ENCODE data around the gene ISLR.
A peak's percentile ranks its signal among the peaks of the same experiment; 100 is the strongest.

The ISLR gene

GRCh38 chr15:74193905-74194304 is 20.4 kb downstream of the ISLR start:
- no peak for DNase-seq (ENCODE audit: low spot score)

DNA sequence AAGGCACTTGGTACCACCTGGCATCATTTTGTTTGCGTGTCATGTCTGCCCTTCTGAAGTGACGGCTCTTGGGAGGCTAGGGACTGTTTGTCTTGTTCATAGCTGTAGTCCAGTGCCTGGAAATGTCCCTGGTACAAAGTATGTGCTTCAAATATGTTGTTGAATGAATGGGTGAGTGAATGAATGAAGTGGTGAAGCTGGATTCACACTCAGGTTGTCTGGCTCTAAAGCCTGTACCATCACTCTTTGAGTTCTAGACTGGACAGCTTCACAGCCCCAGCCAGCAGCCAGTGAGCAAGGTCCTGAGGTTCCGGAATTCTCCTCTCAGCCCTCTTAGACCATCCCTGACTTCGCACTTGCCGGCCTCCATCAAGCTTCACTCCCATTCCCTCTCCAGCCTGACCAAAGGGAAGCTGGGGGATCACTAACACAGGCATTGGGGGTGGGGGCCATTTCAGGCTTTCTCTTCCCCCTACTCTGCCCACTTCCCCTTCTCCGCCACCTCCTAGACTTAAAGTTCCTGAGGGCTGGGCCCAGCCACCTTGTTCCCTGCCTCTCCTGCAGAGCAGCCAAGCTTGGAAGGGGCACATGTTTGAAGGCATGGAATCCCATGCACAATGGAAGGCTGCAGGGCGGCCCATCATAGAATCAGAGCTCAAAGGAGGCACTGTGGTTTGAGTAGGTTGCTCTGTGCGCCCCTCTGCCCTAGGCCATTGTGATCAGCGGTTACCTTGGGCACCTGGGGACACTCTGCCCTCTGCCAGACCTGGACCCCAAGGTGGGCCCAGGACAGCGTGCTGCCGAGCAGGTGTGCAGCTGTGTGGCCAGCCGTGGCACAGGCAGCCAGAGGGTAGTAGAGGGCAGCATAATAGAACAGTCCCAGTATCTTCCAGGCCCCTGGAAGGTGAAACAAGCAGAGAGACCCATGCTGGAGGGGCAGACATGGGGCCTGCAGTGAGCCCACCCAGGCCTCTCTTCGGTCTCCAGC is 21.4 kb downstream of the ISLR start:
- DNase-seq (ENCODE audit: low spot score) = no peak

GRCh38 chr15:74196175-74196574 is 22.7 kb downstream of the ISLR start:
- DNase-seq (ENCODE audit: low spot score) = peak; percentile 88

- no peak for DNase-seq (ENCODE audit: low spot score)
These were observed 23.9 kb downstream of the ISLR start for GRCh38 chr15:74197176-74197965.

- no peak for DNase-seq (ENCODE audit: low spot score)
These were observed 25.8 kb downstream of the ISLR start for GRCh38 chr15:74199297-74199652.

GRCh38 chr15:74200412-74200815 is 26.9 kb downstream of the ISLR start:
- peak; percentile 74 for DNase-seq (ENCODE audit: low spot score)

- no peak for DNase-seq (ENCODE audit: low spot score)
These were observed 27.4 kb downstream of the ISLR start for GRCh38 chr15:74200871-74201419.

DNA sequence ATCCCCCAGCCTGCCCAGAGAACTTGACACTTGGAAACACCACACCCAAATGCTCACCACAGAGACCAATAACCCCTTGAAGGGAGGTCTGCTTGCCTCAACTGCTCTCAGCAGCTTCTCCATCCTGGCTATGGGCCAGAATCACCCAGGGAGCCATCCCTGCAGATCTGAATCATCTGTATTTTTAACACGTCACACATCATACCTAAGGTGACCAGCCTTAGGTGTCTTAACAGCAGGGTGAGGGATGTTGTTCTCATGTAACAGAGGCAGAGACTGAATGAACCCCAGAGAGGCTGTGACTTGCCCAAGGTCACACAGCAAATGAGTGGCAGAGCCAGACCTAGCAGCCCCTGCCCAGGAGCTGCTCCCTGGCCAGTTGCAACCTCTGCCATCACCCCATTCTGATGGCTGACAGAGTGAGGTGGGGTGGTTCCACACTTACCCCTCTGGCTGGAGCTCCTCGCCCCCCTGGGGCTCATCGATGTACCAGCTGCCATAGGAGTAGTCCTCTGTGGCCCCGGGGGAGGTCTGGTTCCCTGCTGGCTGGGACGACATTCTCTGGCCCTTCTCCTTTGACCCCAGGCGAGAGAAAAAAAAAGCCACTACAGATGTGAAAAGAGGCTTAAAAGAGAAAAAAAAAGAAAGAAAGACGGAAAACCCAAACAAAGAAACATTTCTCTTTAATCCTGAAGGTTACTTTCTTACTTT is 28.4 kb downstream of the ISLR start:
- DNase-seq (ENCODE audit: low spot score) = no peak

GRCh38 chr15:74202452-74203401 is 29.2 kb downstream of the ISLR start, which contains the start of gene STRA6:
STRA6 (minus strand) TSS chr15:74202787; CDS start chr15:74202267, 520 bp downstream.
- DNase-seq (ENCODE audit: low spot score) = no peak

DNA sequence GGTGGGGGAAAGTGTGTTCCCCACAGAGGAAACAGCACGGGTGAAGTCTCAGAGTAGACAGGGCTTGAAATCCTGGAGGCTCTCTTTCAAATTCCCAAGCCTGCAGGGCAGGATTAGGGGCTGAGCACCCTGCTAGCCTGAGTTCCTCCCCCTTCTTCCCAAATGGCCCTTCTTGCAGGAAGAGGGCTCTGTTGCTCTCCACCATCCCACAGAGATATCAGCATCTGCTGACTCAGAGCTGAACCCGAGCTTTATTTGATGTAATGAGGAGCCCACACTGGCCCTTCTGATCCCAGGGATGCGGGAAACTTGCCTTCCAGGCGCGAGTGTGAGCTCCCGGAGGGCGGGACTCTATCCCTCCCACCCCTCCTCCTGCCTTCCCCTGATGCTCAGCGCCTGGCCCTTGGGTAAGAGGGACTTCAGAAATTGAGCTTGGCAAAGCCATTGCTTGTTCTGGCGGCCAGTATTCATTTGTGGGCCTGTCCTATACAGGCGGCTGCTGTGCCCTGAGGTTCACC is 30.5 kb downstream of the ISLR start:
- DNase-seq (ENCODE audit: low spot score) = no peak

DNA sequence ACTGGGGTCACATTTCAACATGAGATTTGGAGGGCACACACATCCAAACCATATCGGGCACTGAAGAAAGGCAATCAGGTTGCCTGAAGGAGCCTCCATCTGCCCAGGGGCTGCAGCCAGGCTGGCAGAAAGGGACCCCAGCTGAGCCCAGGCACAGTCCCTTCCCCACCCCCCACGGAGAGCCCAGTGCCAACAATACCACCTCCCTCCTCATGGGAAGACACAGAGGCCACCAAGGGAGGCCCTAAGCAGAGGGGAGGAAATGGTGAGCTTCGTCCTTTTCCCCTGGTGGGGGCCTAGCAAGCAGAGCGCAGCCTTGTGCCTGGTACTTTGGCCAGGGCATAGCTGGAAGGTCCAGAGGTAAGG is 32.1 kb downstream of the ISLR start:
- no peak for DNase-seq (ENCODE audit: low spot score)

DNA sequence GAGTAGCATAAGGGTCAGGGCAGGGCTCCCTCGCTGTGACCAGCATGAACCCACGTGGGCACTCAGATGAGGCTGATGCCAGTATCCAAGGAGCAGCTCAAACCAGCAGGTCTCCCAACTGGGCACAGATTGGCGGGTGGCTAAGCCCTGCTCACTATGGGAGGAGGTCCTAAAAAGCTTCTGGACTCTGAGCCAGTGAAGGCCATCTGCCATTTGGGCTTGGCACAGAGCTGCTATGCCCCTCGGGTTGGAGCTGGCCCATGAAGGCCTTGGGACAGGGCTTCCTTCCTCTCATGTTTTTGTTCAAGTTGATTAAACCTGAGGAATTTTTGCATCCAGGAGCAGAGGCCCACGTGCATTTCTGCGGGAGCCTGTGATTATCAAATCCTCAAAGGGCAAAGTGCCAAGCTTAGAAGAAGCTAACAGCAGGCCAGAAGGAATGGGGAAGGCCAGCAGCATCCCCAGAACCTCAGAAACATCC is 33.3 kb downstream of the ISLR start:
- DNase-seq (ENCODE audit: low spot score) = no peak

DNA sequence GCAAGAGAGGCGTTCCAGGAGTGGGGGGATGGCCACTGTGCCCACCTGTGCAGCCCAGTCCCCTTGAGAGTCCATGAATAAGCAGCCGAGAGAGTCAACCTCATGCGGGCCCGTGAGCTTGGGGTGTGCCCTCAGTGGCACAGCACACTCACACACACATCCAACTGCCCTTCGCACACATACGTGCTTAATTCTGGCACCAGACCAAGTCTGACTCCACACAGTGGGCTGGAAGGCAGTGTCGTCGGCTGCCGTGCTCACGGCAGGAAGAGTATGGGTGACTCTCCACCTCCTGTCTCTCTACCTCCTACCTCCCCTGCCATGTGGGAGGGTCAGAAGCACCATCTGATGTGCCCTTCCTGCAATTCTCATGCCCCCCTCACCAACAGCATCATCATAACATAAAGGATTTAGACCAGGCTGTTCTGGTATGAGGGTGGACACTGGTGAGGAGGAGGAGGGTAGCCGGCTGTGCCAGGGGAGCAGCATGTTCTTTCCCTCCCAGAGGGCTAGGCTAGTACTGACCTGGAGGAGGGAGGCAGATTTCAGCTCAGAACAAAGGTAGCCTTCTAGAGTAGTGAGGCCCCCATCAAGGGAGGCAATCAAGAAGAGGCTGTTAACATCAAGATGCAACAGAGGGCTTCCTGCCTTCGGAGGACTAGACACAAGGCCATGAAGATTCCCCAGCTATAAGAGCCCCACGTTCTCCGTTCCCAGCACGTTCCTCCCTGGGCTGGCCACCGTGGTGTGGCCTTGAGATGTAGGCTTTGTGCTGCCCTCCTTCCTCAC is 34.3 kb downstream of the ISLR start:
- DNase-seq (ENCODE audit: low spot score) = no peak

GRCh38 chr15:74208496-74208895 is 35.0 kb downstream of the ISLR start:
- no peak for DNase-seq (ENCODE audit: low spot score)

DNA sequence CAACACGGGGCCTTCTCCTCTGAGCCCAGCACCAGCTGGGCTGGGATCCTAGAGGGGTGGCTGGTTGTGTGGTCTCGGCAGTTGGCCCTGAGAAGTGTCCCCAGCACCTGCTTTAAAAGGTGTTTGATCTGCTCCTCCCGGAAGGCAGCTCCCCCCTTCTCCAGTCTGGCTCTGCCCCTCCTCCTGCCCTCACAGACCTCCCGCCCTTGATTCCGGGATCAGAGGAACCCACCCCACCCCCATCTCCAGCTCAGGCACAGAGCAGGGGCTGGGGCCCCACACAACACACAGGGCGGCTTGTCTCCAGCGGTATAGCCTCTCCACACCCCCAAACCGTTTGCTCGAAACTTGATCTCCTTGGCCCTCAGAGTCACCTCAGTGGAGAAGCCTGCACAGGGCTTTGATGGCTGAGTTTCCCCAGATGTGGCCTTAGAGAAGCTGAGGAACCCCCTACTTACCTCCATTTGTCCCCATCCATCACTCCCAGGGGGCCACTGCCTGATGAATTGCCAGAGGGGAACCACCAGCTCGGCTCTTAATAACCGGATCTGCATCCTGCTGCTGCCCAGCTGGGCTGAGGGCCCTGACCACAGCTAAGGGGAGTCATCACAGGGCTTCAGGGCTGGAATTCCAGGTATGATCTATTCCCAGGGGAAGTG is 35.5 kb downstream of the ISLR start:
- no peak for DNase-seq (ENCODE audit: low spot score)

GRCh38 chr15:74209560-74209958 is 36.0 kb downstream of the ISLR start:
- DNase-seq (ENCODE audit: low spot score) = no peak

DNA sequence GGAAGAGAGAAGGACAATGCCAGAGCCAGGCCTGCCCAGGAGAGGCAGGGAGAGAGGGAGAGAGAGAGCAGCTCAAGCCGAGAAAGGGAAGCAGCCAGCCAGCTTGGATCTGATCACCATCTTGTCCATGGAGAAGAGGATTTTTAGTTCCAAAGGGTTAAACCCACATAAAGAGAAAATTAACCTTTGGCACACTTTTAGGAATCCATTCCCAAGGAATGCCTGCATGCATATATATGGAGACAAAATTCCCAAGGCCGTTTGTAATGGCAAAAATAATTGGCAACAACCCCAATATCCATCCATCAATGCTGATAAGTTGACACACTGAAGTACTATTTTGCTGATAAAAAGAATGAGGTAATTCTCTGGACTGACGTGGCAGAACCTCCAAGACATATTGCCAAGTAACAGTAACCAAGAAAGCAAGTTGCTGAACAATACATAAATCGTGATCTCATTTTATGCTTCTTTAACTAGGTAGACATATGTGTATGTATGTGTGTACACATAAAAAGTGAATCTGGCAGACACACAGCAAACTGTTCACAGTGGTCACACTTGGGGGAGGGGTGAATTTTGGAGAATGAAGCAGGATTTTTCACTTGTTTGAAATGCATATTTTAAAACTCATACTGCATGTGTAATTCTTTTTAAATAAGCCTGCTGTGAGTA is 36.6 kb downstream of the ISLR start:
- peak; percentile 80 for DNase-seq (ENCODE audit: low spot score)

- no peak for DNase-seq (ENCODE audit: low spot score)
These were observed 37.2 kb downstream of the ISLR start for GRCh38 chr15:74210729-74211128.

DNA sequence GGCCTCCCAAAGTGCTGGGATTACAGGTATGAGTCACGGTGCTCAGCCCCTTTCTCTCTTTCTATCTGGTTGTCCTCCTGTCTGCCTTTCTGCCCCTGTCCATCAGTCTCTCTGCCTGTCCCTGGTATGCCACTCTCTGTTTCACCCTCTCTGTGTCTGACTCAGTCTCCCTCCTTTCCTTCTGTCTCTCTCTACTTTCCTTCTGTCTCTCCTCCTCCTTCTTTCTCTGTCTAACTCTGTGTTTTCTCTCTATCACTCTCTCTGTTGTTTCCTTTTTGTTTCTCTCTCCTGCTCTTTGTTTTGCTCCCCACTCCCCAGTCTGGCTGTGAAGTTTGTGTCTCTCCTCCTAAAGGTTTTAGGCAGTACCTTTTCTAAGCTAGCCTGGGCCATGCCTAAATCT is 38.1 kb downstream of the ISLR start:
- DNase-seq (ENCODE audit: low spot score) = no peak

Measured in hepatic stellate cell (primary cell).